ENCODE data around the gene ESAM.
A peak's percentile ranks its signal among the peaks of the same experiment; 100 is the strongest.
"Not testable (repeated sequence)": the region's sequence is repeated elsewhere in the genome, so short reads cannot be mapped to it uniquely, and the experiment has no call there.

The ESAM gene

GRCh38 chr11:124798991-124799347, 36.9 kb upstream of the ESAM start:
- peak overlapping the region; percentile 91 for H3K9ac ChIP-seq (ENCODE audit: low read depth, low read length)
- H3K9me3 ChIP-seq (ENCODE audit: control insufficient read depth, insufficient read depth, low read length) = no peaks in the 10 kb centered on the region
- H3K4me3 ChIP-seq (ENCODE audit: low read depth, low read length) = peak overlapping the region; percentile 88
- peak overlapping the region; percentile 98 for H3K27ac ChIP-seq (ENCODE audit: low read depth, low read length)
- H3K36me3 ChIP-seq (ENCODE audit: control insufficient read depth, insufficient read depth, low read length) = no peaks in the 10 kb centered on the region
- H3K27me3 ChIP-seq (ENCODE audit: control insufficient read depth, insufficient read depth, low read length) = no peaks in the 10 kb centered on the region
- H3K4me1 ChIP-seq (ENCODE audit: control insufficient read depth, insufficient read depth, low read length) = peaks cover 18% of the 10 kb centered on the region; the same call in 1 of the 2 replicates

- no peaks in the 10 kb centered on the region for H3K9me3 ChIP-seq (ENCODE audit: control insufficient read depth, insufficient read depth, low read length)
- H3K4me1 ChIP-seq (ENCODE audit: control insufficient read depth, insufficient read depth, low read length) = peaks cover 45% of the 10 kb centered on the region
- no peak overlapping the region for H3K27ac ChIP-seq (ENCODE audit: low read depth, low read length)
- H3K4me3 ChIP-seq (ENCODE audit: low read depth, low read length) = no peak overlapping the region
- H3K36me3 ChIP-seq (ENCODE audit: control insufficient read depth, insufficient read depth, low read length) = no peaks in the 10 kb centered on the region
- no peak overlapping the region for H3K9ac ChIP-seq (ENCODE audit: low read depth, low read length)
- no peaks in the 10 kb centered on the region for H3K27me3 ChIP-seq (ENCODE audit: control insufficient read depth, insufficient read depth, low read length)
Measured at GRCh38 chr11:124796312-124796711, 34.2 kb upstream of the ESAM start.

DNA sequence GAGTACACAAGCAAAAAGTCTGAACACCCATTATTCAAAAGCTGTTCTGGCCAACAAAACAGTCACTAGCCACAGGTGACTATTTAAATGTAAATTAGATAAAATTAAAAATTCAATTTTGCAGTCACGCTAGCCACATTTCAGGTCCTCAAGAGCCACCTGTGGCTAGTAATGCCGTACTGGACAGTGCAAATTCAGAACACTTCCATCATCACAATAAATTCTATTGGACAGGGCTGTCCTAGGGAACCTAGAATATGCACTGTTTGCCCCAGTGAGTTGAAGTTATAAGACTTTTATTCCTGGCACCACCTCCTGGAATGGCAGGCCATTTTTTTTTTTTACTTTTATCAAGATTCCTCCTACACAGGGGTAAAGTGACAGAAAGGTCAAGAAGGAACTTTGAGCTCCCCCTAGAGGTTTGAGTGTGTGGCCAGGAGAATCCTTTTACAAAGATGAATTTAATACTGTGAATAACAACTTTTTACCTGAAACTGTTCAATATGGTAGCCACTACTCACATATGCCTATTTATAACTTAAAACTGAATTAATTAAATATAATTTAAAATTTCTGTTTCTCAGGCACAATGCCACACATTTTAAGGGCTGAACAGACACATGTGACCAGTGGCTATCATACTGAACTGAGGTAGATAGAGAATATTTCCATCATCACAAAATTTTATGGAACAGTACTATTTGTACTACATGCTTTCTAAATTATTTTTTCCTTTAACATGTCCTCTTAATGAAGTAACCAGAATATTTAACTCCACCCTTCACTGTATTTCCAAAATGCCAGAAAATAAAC, 31.6 kb upstream of the ESAM start:
- Histone ChIP-seq H3K4me3 (ENCODE audit: low read depth, low read length) (peak overlapping the region; percentile 36; the same call in 1 of the 2 replicates), H3K9me3 (ENCODE audit: control insufficient read depth, insufficient read depth, low read length) (no peaks in the 10 kb centered on the region), H3K27me3 (ENCODE audit: control insufficient read depth, insufficient read depth, low read length) (no peaks in the 10 kb centered on the region), H3K36me3 (ENCODE audit: control insufficient read depth, insufficient read depth, low read length) (no peaks in the 10 kb centered on the region), H3K4me1 (ENCODE audit: control insufficient read depth, insufficient read depth, low read length) (peaks cover 68% of the 10 kb centered on the region), H3K9ac (ENCODE audit: low read depth, low read length) (no peak overlapping the region), H3K27ac (ENCODE audit: low read depth, low read length) (no peak overlapping the region)

DNA sequence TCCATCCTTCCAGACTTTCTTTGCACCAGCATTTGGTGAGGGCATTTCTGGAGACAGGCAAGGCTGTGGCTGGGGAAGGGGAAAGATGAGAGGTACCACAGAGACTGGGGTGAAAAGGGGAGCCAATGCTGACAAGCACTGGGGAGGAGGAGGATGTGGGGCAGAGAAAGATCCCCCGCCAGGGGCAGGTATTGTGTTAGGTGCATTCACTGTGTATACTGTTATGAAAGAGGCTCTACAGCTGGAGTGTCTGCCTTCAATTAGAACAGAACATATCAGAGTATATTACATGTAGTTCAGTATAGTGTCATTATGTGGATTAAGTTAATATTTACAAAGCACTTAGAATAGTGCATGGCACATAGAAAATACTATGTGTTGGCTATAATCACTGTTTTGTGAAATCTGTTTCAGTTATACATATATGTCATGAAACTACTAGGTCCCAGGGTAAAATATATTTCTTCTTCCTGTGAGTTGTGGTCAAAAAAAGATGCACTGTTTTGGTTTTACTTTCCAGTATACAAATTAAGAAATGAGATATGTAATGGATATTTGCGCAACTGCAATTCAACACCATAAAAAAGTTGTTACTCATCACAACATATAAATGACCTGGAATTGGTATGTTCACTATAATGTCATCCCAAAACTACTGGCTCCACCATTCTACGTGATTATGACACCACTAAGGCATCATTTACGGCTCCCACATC, 29.7 kb upstream of the ESAM start:
- Histone ChIP-seq H3K4me3 (ENCODE audit: low read depth, low read length) (0 out of 2 replicates have a peak overlapping the region, but pooled peaks have one; percentile 36), H3K9ac (ENCODE audit: low read depth, low read length) (no peak overlapping the region), H3K9me3 (ENCODE audit: control insufficient read depth, insufficient read depth, low read length) (no peaks in the 10 kb centered on the region), H3K27me3 (ENCODE audit: control insufficient read depth, insufficient read depth, low read length) (no peaks in the 10 kb centered on the region), H3K27ac (ENCODE audit: low read depth, low read length) (no peak overlapping the region), H3K36me3 (ENCODE audit: control insufficient read depth, insufficient read depth, low read length) (no peaks in the 10 kb centered on the region), H3K4me1 (ENCODE audit: control insufficient read depth, insufficient read depth, low read length) (peaks cover 58% of the 10 kb centered on the region)

DNA sequence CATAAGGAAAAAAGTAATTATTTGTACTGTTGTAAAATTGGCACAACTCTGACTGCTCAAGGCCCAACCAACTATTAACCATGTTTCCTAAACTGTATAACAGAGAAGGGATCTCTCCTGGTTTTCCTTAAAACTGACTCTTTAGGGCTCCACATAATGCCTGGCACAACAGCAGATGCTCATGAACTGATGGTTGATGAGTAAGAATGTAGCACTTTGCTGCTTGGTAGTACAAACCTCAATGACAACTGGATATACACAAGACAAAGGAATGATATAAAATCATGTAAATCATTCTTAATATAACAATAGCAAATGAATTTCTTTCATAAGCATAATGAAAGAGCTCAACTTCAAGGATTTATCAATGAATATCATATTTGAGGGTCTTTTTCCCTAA, 26.4 kb upstream of the ESAM start:
- Histone ChIP-seq H3K4me3 (ENCODE audit: low read depth, low read length) (no peak overlapping the region), H3K36me3 (ENCODE audit: control insufficient read depth, insufficient read depth, low read length) (no peaks in the 10 kb centered on the region), H3K4me1 (ENCODE audit: control insufficient read depth, insufficient read depth, low read length) (peaks cover 45% of the 10 kb centered on the region), H3K9me3 (ENCODE audit: control insufficient read depth, insufficient read depth, low read length) (no peaks in the 10 kb centered on the region), H3K9ac (ENCODE audit: low read depth, low read length) (no peak overlapping the region), H3K27ac (ENCODE audit: low read depth, low read length) (no peak overlapping the region), H3K27me3 (ENCODE audit: control insufficient read depth, insufficient read depth, low read length) (no peaks in the 10 kb centered on the region)

- Histone ChIP-seq H3K27ac (ENCODE audit: low read depth, low read length) (no peak overlapping the region), H3K9ac (ENCODE audit: low read depth, low read length) (no peak overlapping the region), H3K27me3 (ENCODE audit: control insufficient read depth, insufficient read depth, low read length) (no peaks in the 10 kb centered on the region), H3K4me1 (ENCODE audit: control insufficient read depth, insufficient read depth, low read length) (peaks cover 2% of the 10 kb centered on the region; the same call in 1 of the 2 replicates), H3K4me3 (ENCODE audit: low read depth, low read length) (no peak overlapping the region), H3K9me3 (ENCODE audit: control insufficient read depth, insufficient read depth, low read length) (no peaks in the 10 kb centered on the region), H3K36me3 (ENCODE audit: control insufficient read depth, insufficient read depth, low read length) (no peaks in the 10 kb centered on the region)
Measured at GRCh38 chr11:124784051-124784450, 22.0 kb upstream of the ESAM start.

- Histone ChIP-seq H3K9me3 (ENCODE audit: control insufficient read depth, insufficient read depth, low read length) (no peaks in the 10 kb centered on the region), H3K27me3 (ENCODE audit: control insufficient read depth, insufficient read depth, low read length) (no peaks in the 10 kb centered on the region), H3K27ac (ENCODE audit: low read depth, low read length) (no peak overlapping the region), H3K9ac (ENCODE audit: low read depth, low read length) (no peak overlapping the region), H3K36me3 (ENCODE audit: control insufficient read depth, insufficient read depth, low read length) (no peaks in the 10 kb centered on the region), H3K4me3 (ENCODE audit: low read depth, low read length) (no peak overlapping the region), H3K4me1 (ENCODE audit: control insufficient read depth, insufficient read depth, low read length) (no peaks in the 10 kb centered on the region)
Measured at GRCh38 chr11:124783002-124783401, 20.9 kb upstream of the ESAM start.

- Histone ChIP-seq H3K27ac (ENCODE audit: low read depth, low read length) (no peak overlapping the region), H3K4me3 (ENCODE audit: low read depth, low read length) (no peak overlapping the region), H3K36me3 (ENCODE audit: control insufficient read depth, insufficient read depth, low read length) (peaks cover 6% of the 10 kb centered on the region; the same call in 1 of the 2 replicates), H3K4me1 (ENCODE audit: control insufficient read depth, insufficient read depth, low read length) (no peaks in the 10 kb centered on the region), H3K9ac (ENCODE audit: low read depth, low read length) (no peak overlapping the region), H3K27me3 (ENCODE audit: control insufficient read depth, insufficient read depth, low read length) (no peaks in the 10 kb centered on the region), H3K9me3 (ENCODE audit: control insufficient read depth, insufficient read depth, low read length) (no peaks in the 10 kb centered on the region)
Measured at GRCh38 chr11:124779568-124779967, 17.5 kb upstream of the ESAM start.

GRCh38 chr11:124778281-124778680, 16.2 kb upstream of the ESAM start:
- Histone ChIP-seq H3K9ac (ENCODE audit: low read depth, low read length) (no peak overlapping the region), H3K4me1 (ENCODE audit: control insufficient read depth, insufficient read depth, low read length) (no peaks in the 10 kb centered on the region), H3K9me3 (ENCODE audit: control insufficient read depth, insufficient read depth, low read length) (no peaks in the 10 kb centered on the region), H3K27me3 (ENCODE audit: control insufficient read depth, insufficient read depth, low read length) (no peaks in the 10 kb centered on the region), H3K4me3 (ENCODE audit: low read depth, low read length) (no peak overlapping the region), H3K27ac (ENCODE audit: low read depth, low read length) (no peak overlapping the region), H3K36me3 (ENCODE audit: control insufficient read depth, insufficient read depth, low read length) (peaks cover 18% of the 10 kb centered on the region)

DNA sequence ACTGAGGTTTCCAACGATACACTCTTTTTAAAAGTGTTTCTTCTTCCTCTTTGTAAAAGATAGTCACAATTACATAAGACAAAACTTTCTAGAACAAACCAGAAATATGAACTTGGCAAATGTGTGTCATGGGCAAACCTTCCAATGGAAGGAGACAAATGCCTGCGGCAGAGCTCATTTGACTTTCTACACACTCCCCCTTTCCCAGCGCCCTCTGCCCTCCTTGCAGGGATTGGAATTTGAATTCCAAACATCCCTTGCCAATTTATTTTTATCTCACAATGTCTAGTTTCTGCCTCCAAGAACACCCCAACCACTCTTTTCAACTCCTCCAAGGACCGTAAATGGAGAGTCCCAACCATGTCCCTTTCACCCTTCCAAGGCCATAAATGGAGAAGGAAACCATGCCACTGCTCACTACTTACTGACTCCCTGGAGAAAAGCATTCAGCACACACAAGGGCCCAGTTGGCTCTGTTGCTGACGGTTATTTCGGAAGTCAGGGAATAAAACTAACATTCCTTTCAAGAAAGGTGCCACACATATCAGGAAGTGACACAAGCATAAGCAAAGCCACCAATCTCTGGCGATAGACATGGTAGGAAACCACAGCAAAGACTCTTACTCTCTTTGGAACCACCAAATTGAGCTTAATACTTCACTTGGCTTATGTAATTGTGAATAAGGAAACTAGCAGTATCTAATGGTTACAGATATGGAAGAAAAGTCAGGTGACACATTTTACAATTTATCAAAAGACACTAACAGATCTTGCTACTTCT, 15.0 kb upstream of the ESAM start:
- no peak overlapping the region for H3K9ac ChIP-seq (ENCODE audit: low read depth, low read length)
- no peaks in the 10 kb centered on the region for H3K27me3 ChIP-seq (ENCODE audit: control insufficient read depth, insufficient read depth, low read length)
- H3K9me3 ChIP-seq (ENCODE audit: control insufficient read depth, insufficient read depth, low read length) = no peaks in the 10 kb centered on the region
- H3K4me3 ChIP-seq (ENCODE audit: low read depth, low read length) = no peak overlapping the region
- H3K27ac ChIP-seq (ENCODE audit: low read depth, low read length) = no peak overlapping the region
- no peaks in the 10 kb centered on the region for H3K4me1 ChIP-seq (ENCODE audit: control insufficient read depth, insufficient read depth, low read length)
- peaks cover 28% of the 10 kb centered on the region for H3K36me3 ChIP-seq (ENCODE audit: control insufficient read depth, insufficient read depth, low read length)

- H3K9ac ChIP-seq (ENCODE audit: low read depth, low read length); H3K27me3 ChIP-seq (ENCODE audit: control insufficient read depth, insufficient read depth, low read length); H3K4me3 ChIP-seq (ENCODE audit: low read depth, low read length); H3K4me1 ChIP-seq (ENCODE audit: control insufficient read depth, insufficient read depth, low read length); H3K9me3 ChIP-seq (ENCODE audit: control insufficient read depth, insufficient read depth, low read length); H3K27ac ChIP-seq (ENCODE audit: low read depth, low read length): not testable (repeated sequence)
- peaks cover 76% of the 10 kb centered on the region for H3K36me3 ChIP-seq (ENCODE audit: control insufficient read depth, insufficient read depth, low read length)
Measured at GRCh38 chr11:124770959-124771358, 8.9 kb upstream of the ESAM start.
